ENCODE results near the gene MBP. TPM values are rescaled to one million over a fixed set of nuclear protein-coding genes. Genes with fewer than 3 reads are reported as not detected.

The MBP gene
- total and polyA plus RNA-seq, 10 donors = 11.1 to 96.0 (median 70.8) TPM

GRCh38 chr18:77140439-77141109, 8.0 kb upstream of the MBP start:
- peak overlapping the region in 1 of 8 donors; percentile 7 for H3K27ac ChIP-seq
- H3K9me3 ChIP-seq = peaks cover 0 to 28% (median 22%) of the 10 kb centered on the region in 8 donors
- WGBS, 5 donors = 40 to 68% (median 60%) methylated on average over 7 of the region's 7 CpGs
- intact Hi-C loops (cut with DNase I; ENCODE audit: low total_unique reads) = loop anchor here (5.0 kb wide), 1 partner anchor 67 kb away; no protein-coding TSS in a partner anchor
- no peak for DNase-seq
- H3K4me1 ChIP-seq = peaks cover 3 to 19% (median 12%) of the 10 kb centered on the region in 6 donors
- no peaks in the 10 kb centered on the region for H3K36me3 ChIP-seq
- TF ChIP-seq CTCF (IDR thresholded peaks at IDR 0.05 in 8 of 11, conservative IDR thresholded peaks at IDR 0.05 in 3 of 11) (no peak), POLR2AphosphoS5 (IDR thresholded peaks at IDR 0.05) (peak in 2 of 3 donors; percentile 37 to 47)
- H3K4me3 ChIP-seq = no peak overlapping the region
- no peaks in the 10 kb centered on the region for H3K27me3 ChIP-seq (replicated peaks in 1 of 7)

- no peaks in the 10 kb centered on the region for H3K36me3 ChIP-seq
- H3K4me3 ChIP-seq = no peak overlapping the region
- H3K9me3 ChIP-seq = peaks cover 0 to 28% (median 22%) of the 10 kb centered on the region in 8 donors
- H3K27ac ChIP-seq = peak overlapping the region in 1 of 8 donors; percentile 7
- no peak for DNase-seq
- 66 to 82% (median 81%) methylated on average over 5 of the region's 5 CpGs for WGBS, 5 donors
- peaks cover 3 to 19% (median 12%) of the 10 kb centered on the region in 6 donors for H3K4me1 ChIP-seq
- TF ChIP-seq POLR2AphosphoS5 (IDR thresholded peaks at IDR 0.05) (no peak), CTCF (IDR thresholded peaks at IDR 0.05 in 8 of 11, conservative IDR thresholded peaks at IDR 0.05 in 3 of 11) (no peak), POLR2A (IDR thresholded peaks at IDR 0.05) (no peak)
- no peaks in the 10 kb centered on the region for H3K27me3 ChIP-seq (replicated peaks in 1 of 7)
- intact Hi-C loops (cut with DNase I; ENCODE audit: low total_unique reads) = loop anchor here (5.0 kb wide), 1 partner anchor 67 kb away; no protein-coding TSS in a partner anchor
Observed at GRCh38 chr18:77140030-77140429, 7.4 kb upstream of the MBP start.

- H3K27me3 ChIP-seq (replicated peaks in 1 of 7) = no peaks in the 10 kb centered on the region
- WGBS, 5 donors = 69 to 82% (median 79%) methylated on average over 5 of the region's 5 CpGs
- intact Hi-C loops (cut with DNase I; ENCODE audit: low total_unique reads) = loop anchor here (5.0 kb wide), 1 partner anchor 68 kb away; no protein-coding TSS in a partner anchor
Observed at GRCh38 chr18:77139619-77140018, 7.0 kb upstream of the MBP start.

More at GRCh38 chr18:77139619-77140018, 7.0 kb upstream of the MBP start:
- no peak overlapping the region for H3K27ac ChIP-seq
- TF ChIP-seq POLR2AphosphoS5 (IDR thresholded peaks at IDR 0.05) (no peak), POLR2A (IDR thresholded peaks at IDR 0.05) (no peak), CTCF (IDR thresholded peaks at IDR 0.05 in 8 of 11, conservative IDR thresholded peaks at IDR 0.05 in 3 of 11) (no peak)
- H3K36me3 ChIP-seq = no peaks in the 10 kb centered on the region
- H3K4me1 ChIP-seq = peaks cover 3 to 21% (median 13%) of the 10 kb centered on the region in 6 donors
- H3K9me3 ChIP-seq = peaks cover 0 to 28% (median 22%) of the 10 kb centered on the region in 8 donors
- H3K4me3 ChIP-seq = no peak overlapping the region
- no peak for DNase-seq

Measured in spleen (tissue), 11 donors.